ENCODE results near the gene THSD4.

- TF ChIP-seq CTCF (IDR thresholded peaks at IDR 0.05; ENCODE audit: poor library complexity, severe bottlenecking) (no peak), EZH2 (IDR thresholded peaks at IDR 0.05; ENCODE audit: borderline replicate concordance, insufficient read depth, low read length, poor library complexity, severe bottlenecking) (no peak), RAD21 (conservative IDR thresholded peaks at IDR 0.05) (no peak), EP300 (conservative IDR thresholded peaks at IDR 0.05; ENCODE audit: poor library complexity, severe bottlenecking) (no peak), POLR2AphosphoS5 (IDR thresholded peaks at IDR 0.05) (no peak), TAF1 (IDR thresholded peaks at IDR 0.05; ENCODE audit: low read depth) (no peak), MXI1 (conservative IDR thresholded peaks at IDR 0.05; ENCODE audit: poor library complexity, severe bottlenecking) (no peak), SMC3 (conservative IDR thresholded peaks at IDR 0.05; ENCODE audit: poor library complexity) (no peak)
These were observed 2.8 kb upstream of the THSD4 start for GRCh38 chr15:71112429-71112828.

All from neural cell (in vitro differentiated cells).